B cell (primary cell): ENCODE results near the gene HIP1. TPM values are rescaled to one million over a fixed set of nuclear protein-coding genes. Genes with fewer than 3 reads are reported as not detected.

Source experiments
- ATAC-seq: fragments of 200-7000 bp; cut with Tn5 transposase; one replicate; pipeline ENCODE4 v1.10.0; 2021; ENCODE audit warnings: low read depth, mild to moderate bottlenecking, moderate number of reproducible peaks, moderate library complexity
- CTCF ChIA-PET: fragments of 350-600 bp; sonication (Branson Sonifier 250); formaldehyde crosslinking; loops from one replicate; lab custom pipeline; 2021; ENCODE audit warnings: antibody characterized with exemption, inconsistent platforms; lab: Charles Lee
- POLR2A ChIA-PET: fragments of 350-600 bp; sonication (Branson Sonifier 250); formaldehyde crosslinking; loops from one replicate; lab custom pipeline; 2021; ENCODE audit warnings: antibody characterized with exemption; lab: Charles Lee
- DNase-seq: peaks from one replicate; pipeline ENCODE4 v3.0.0; 2013
- H2AFZ ChIP-seq: 2 replicates; pipeline ENCODE4 v1.6.1; 2012; ENCODE audit warnings: mild to moderate bottlenecking, low read depth, low read length; ENCODE audit not compliant: insufficient read depth, poor library complexity, severe bottlenecking
- H3K27ac ChIP-seq, 2 donors: 1 replicate in 1 of 2; 2 replicates in 1 of 2; pipeline ENCODE4 v1.5.1; 2012 to 2013; ENCODE audit warnings: low read length in 2 of 2, mild to moderate bottlenecking in 2 of 2, moderate library complexity in 1 of 2
- H3K27me3 ChIP-seq, 4 experiments: fragments of 200-600 bp in 1 of 4; sonication (generic) in 1 of 4; replicated peaks in 1 of 4; 1 replicate in 2 of 4; 2 replicates in 2 of 4; pipeline versions ENCODE4 v1.6.1 to v1.7.0; 2013 to 2016; ENCODE audit warnings: low read length in 3 of 4, mild to moderate bottlenecking in 2 of 4, mixed read lengths in 1 of 4, moderate library complexity in 1 of 4; ENCODE audit not compliant: insufficient read depth in 4 of 4, control insufficient read depth in 3 of 4; ENCODE audit errors: control extremely low read depth in 1 of 4
- H3K36me3 ChIP-seq, 2 experiments: replicated peaks in 1 of 2; 1 replicate in 1 of 2; 2 replicates in 1 of 2; pipeline versions ENCODE4 v1.6.1 to v1.7.1; 2013; ENCODE audit warnings: low read length in 1 of 2; ENCODE audit not compliant: insufficient read depth in 2 of 2, control insufficient read depth in 1 of 2; ENCODE audit errors: control extremely low read depth in 1 of 2, extremely low read depth in 1 of 2
- H3K4me1 ChIP-seq, 2 donors: fragments of 200-600 bp in 1 of 2; sonication (generic) in 1 of 2; 1 replicate in 1 of 2; 2 replicates in 1 of 2; pipeline versions ENCODE4 v1.5.1 to v1.6.1; 2013 to 2017; ENCODE audit warnings: low read length in 2 of 2; ENCODE audit not compliant: control insufficient read depth in 2 of 2, insufficient read depth in 2 of 2
- H3K4me2 ChIP-seq: replicated peaks from 2 replicates; pipeline ENCODE3; 2012; ENCODE audit warnings: mild to moderate bottlenecking, low read depth, low read length; ENCODE audit not compliant: poor library complexity, severe bottlenecking
- H3K4me3 ChIP-seq, 5 experiments: fragments of 200-600 bp in 1 of 5; sonication (generic) in 1 of 5; 1 replicate in 3 of 5; 2 replicates in 2 of 5; pipeline versions ENCODE4 v1.5.1 to v1.7.0; 2011 to 2016; ENCODE audit warnings: low read length in 4 of 5, mild to moderate bottlenecking in 4 of 5, low read depth in 2 of 5, control low read depth in 1 of 5, moderate library complexity in 1 of 5; ENCODE audit not compliant: insufficient read depth in 1 of 5; ENCODE audit errors: control extremely low read depth in 1 of 5, extremely low read depth in 1 of 5
- H3K79me2 ChIP-seq: fragments of 200-600 bp; sonication (generic); one replicate; pipeline ENCODE4 v1.6.0; 2016; ENCODE audit warnings: low read length; ENCODE audit not compliant: control insufficient read depth, insufficient read depth
- H3K9ac ChIP-seq: fragments of 200-600 bp; sonication (generic); 2 replicates; pipeline ENCODE4 v1.6.1; 2017; ENCODE audit warnings: mild to moderate bottlenecking, low read length, moderate library complexity
- H3K9me3 ChIP-seq, 3 donors: one replicate each; pipeline versions ENCODE4 v1.6.1 to v1.7.1; 2013; ENCODE audit warnings: low read length in 2 of 3; ENCODE audit not compliant: control insufficient read depth in 2 of 3, insufficient read depth in 1 of 3; ENCODE audit errors: control extremely low read depth in 1 of 3
- H4K20me1 ChIP-seq: 2 replicates; pipeline ENCODE4 v1.6.0; 2012; ENCODE audit warnings: mild to moderate bottlenecking, low read length; ENCODE audit not compliant: insufficient read depth, control insufficient read depth, poor library complexity, severe bottlenecking
- H3K27ac Mint-ChIP-seq: one replicate; pipeline ENCODE4 v1.8.0; 2021; ENCODE audit warnings: mixed read lengths
- H3K27me3 Mint-ChIP-seq: one replicate; pipeline ENCODE4 v1.8.0; 2021; ENCODE audit warnings: mixed read lengths
- H3K4me1 Mint-ChIP-seq: one replicate; pipeline ENCODE4 v1.8.0; 2021; ENCODE audit warnings: mixed read lengths
- H3K4me3 Mint-ChIP-seq: one replicate; pipeline ENCODE4 v1.8.0; 2021; ENCODE audit warnings: mixed read lengths
- H3K9me3 Mint-ChIP-seq: one replicate; pipeline ENCODE4 v1.8.0; 2022; ENCODE audit warnings: mixed read lengths; ENCODE audit not compliant: insufficient read depth
- EZH2 ChIP-seq: IDR thresholded peaks from 2 replicates; pipeline ENCODE4 v1.6.1; 2012; ENCODE audit warnings: borderline replicate concordance, low read depth, mild to moderate bottlenecking, moderate library complexity, low read length; ENCODE audit not compliant: insufficient read depth, poor library complexity, severe bottlenecking
- WGBS: methylation state at CpG from one replicate; pipeline ENCODE4 v1.1.5; 2013; ENCODE audit warnings: missing lambda C conversion rate; ENCODE audit not compliant: insufficient coverage; 5-methylcytosine and 5-hydroxymethylcytosine counted together
- intact Hi-C: fragments of 100-400 bp; cut with micrococcal nuclease; formaldehyde crosslinking; loops from one replicate; pipeline ENCODE4 v1.10.0; 2022
- polyA plus RNA-seq: library from polyadenylated mRNA; depleted of rRNA; stranded (reverse); fragments of >200 nt; gene quantifications from 2 replicates; pipeline ENCODE4 v1.2.3, GENCODE V29; 2012
- total RNA-seq, 2 donors: library from RNA; stranded (reverse); fragments of 120-200 nt in 1 of 2; gene quantifications; 1 replicate in 1 of 2; 2 replicates in 1 of 2; pipeline versions ENCODE4 v1.2.3 to v1.2.4, GENCODE V29; 2013 to 2022
- TF ChIP-seq, protein P1 (sequence below): fragments of 200-600 bp; IDR thresholded peaks from one replicate; pipeline ENCODE4 v1.8.0; 2022; ENCODE audit warnings: antibody characterized with exemption, mild to moderate bottlenecking

Gene HIP1
- total and polyA plus RNA-seq, 2 donors (not counting 1 experiment from before 2014, with no cell fraction given): 6.5 to 16.7 TPM

DNA sequence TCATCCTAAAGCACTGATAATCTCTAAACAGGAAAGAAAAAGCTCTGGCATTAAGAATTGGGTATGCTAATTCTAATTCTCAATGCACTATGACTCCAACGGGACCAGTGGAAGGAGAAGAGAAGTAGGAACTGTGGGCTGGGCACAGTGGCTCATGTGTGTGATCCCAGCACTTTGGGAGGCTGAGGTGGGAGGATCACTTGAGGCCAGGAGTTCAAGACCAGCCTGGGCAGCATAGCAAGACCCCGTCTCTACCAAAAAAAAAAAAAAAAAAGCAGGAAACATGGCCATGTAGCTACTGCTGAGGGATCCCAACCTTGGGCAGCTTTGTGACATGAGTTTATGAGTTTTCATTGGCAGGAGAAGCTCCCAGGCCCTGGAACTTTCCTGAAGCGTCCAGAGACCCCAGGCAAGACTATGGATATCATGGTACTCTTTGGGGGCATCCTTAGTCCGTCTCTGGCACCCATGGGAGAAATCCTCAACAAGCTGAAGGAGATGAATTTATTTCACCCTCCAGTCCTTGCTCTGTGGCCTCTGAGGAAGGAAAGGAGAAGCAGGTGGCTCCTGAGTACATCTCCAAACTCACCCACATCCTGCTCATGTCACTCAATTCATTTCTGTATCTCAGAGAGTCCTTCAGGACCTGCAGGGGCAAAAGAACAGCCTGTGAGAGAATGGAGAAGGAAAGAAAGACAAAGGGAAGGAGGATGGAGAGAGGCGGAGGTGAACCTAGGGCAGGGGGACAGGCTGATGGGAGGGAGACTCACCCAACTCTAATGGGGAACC lies 147.1 kb downstream of the HIP1 start:
- 60% methylated on average over 2 of the region's 5 CpGs for WGBS
- no peak overlapping the region for H3K4me3 Mint-ChIP-seq

DNA sequence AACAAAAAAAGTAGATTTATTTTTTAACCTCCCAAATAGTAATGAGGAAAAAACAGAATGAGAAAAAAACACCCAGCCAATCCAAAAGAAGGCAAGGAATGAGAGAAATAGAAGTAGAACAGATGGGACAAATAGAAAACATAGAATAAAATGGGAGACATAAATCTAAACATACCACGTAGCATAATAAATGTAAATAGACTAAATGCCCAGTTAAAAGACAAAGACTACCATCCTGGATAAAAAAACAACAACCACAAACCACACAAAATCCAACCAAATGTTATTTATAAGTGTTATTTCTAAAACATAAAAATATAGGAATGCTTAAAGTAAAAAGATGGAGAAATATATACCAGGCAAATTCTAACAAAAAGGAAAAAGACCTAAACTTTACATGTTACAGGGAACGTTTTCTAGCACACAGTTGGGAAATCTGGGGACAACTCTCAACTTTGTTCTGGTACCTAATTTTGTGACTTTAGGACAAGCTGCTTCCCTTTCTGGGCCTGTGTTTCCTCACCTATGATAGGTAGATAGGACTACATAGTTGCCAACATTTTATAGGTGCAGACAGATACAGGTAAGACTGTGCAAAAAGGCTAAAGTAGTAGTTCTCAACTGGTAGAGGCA lies 148.3 kb downstream of the HIP1 start:
- Histone ChIP-seq H3K4me2 (no peak overlapping the region), H3K9ac (no peak overlapping the region), H3K27ac (no peak overlapping the region), H3K4me3 (no peak overlapping the region), H3K4me1 (no peaks in the 10 kb centered on the region), H4K20me1 (no peaks in the 10 kb centered on the region), H3K9me3 (no peaks in the 10 kb centered on the region), H2AFZ (no peak overlapping the region), H3K27me3 (no peaks in the 10 kb centered on the region), H3K79me2 (no peaks in the 10 kb centered on the region), H3K36me3 (no peaks in the 10 kb centered on the region)
- Mint-ChIP-seq H3K4me3 (no peak overlapping the region), H3K27ac (no peak overlapping the region), H3K27me3 (no peaks in the 10 kb centered on the region), H3K4me1 (no peaks in the 10 kb centered on the region), H3K9me3 (peaks cover 4% of the 10 kb centered on the region)
- DNase-seq: no peak
- no peak for ATAC-seq
- WGBS: 100% methylated on average over 1 of the region's 2 CpGs
- TF ChIP-seq EZH2: no peak
- TF ChIP-seq, protein P1, sequence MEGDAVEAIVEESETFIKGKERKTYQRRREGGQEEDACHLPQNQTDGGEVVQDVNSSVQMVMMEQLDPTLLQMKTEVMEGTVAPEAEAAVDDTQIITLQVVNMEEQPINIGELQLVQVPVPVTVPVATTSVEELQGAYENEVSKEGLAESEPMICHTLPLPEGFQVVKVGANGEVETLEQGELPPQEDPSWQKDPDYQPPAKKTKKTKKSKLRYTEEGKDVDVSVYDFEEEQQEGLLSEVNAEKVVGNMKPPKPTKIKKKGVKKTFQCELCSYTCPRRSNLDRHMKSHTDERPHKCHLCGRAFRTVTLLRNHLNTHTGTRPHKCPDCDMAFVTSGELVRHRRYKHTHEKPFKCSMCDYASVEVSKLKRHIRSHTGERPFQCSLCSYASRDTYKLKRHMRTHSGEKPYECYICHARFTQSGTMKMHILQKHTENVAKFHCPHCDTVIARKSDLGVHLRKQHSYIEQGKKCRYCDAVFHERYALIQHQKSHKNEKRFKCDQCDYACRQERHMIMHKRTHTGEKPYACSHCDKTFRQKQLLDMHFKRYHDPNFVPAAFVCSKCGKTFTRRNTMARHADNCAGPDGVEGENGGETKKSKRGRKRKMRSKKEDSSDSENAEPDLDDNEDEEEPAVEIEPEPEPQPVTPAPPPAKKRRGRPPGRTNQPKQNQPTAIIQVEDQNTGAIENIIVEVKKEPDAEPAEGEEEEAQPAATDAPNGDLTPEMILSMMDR: no peak
- POLR2A ChIA-PET: no interaction called here
- CTCF ChIA-PET: no interaction called here
- intact Hi-C loops: no loop called here

More for the DNA sequence above, 147.1 kb downstream of the HIP1 start:
- H3K4me3 ChIP-seq: no peak overlapping the region
- no peak overlapping the region for H3K4me2 ChIP-seq
- H3K27ac ChIP-seq: no peak overlapping the region
- intact Hi-C loops: no loop called here
- no peaks in the 10 kb centered on the region for H4K20me1 ChIP-seq
- Mint-ChIP-seq H3K4me1 (no peaks in the 10 kb centered on the region), H3K9me3 (peaks cover 4% of the 10 kb centered on the region), H3K27me3 (no peaks in the 10 kb centered on the region), H3K27ac (no peak overlapping the region)
- H3K4me1 ChIP-seq: no peaks in the 10 kb centered on the region
- TF ChIP-seq EZH2: no peak
- TF ChIP-seq, protein P1: no peak
- POLR2A ChIA-PET: no interaction called here
- no peaks in the 10 kb centered on the region for H3K9me3 ChIP-seq
- ATAC-seq: no peak
- DNase-seq: no peak
- H3K36me3 ChIP-seq: no peaks in the 10 kb centered on the region
- CTCF ChIA-PET: no interaction called here
- no peak overlapping the region for H3K9ac ChIP-seq
- H3K79me2 ChIP-seq: no peaks in the 10 kb centered on the region
- H3K27me3 ChIP-seq: no peaks in the 10 kb centered on the region
- H2AFZ ChIP-seq: no peak overlapping the region
